ENCODE results near the gene BCL2L11. TPM values are rescaled to one million over a fixed set of nuclear protein-coding genes. Genes with fewer than 3 reads are reported as not detected.

Gene BCL2L11
- total and polyA plus RNA-seq, 9 of the 15 experiments (the other 6 are each of a cell fraction or from before 2014, with no cell fraction given) = 2.2 to 18.8 (median 5.0) TPM

DNA sequence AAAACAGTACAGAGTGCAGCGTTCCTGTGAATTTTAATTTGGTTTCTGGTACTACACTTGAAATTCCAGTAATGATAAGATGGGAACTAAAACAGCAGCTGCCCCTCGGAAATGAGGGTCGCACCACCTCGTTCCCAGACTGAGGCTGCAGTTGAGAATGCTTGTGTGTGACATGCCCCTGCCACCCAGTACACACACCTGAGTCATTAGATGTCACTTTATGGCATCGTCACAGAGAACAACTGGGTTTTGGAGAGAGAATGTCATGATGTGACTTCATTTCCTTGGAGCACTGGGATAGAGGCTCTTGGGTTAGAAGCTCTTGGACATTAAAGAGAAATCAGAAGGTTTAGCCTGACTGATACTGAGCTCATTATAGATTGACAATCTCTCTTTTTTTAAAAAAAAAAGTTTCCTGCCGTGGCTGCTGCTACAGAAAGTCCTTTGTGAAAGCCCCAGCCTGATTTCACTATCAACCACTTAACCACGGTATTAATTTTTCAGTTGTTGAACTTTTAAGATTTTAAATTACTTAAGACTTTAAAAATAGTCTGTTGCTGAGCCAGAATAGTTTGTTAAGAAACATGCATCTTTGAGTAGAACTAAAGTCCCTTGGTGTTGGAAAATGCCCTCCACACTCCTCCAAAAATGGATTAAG is 24.5 kb downstream of the BCL2L11 start:
- in situ Hi-C loops (cut with MboI) (no loop called here), intact Hi-C loops (cut with micrococcal nuclease) (no loop called here)
- H3K9me1 ChIP-seq (ENCODE audit: control insufficient read depth, insufficient read depth, low read length) = no peaks in the 10 kb centered on the region
- WGBS (ENCODE audit: insufficient coverage, low coverage, missing lambda C conversion rate) = 79% methylated on average over 7 of the region's 7 CpGs
- no peak overlapping the region for H2AFZ ChIP-seq (ENCODE audit: low read depth, low read length)
- H3K4me3 ChIP-seq = no peak overlapping the region
- FAIRE-seq (no peak), DNase-seq (ENCODE audit: extremely low read depth in 1 of 4, low spot score in 3 of 4) (no peak), ATAC-seq (no peak)
- no peaks in the 10 kb centered on the region for H3K27me3 ChIP-seq (ENCODE audit: control insufficient read depth in 2 of 2, insufficient read depth in 2 of 2, low read length in 2 of 2)
- no TSS peak for BruUV-seq (replicated peaks)
- POLR2A ChIA-PET = interaction anchor here (0.6 to 1.4 kb wide), 2 partner anchors 17 to 185 kb away, joined by 3 read pairs; no protein-coding TSS in a partner anchor
- H3K4me2 ChIP-seq (ENCODE audit: insufficient read depth, low read length) = no peak overlapping the region
- CTCF ChIA-PET (ENCODE audit: low intra/inter-chr PET ratio) = no interaction called here
- H3K9me3 ChIP-seq (replicated peaks; ENCODE audit: control insufficient read depth, insufficient read depth, low read depth, low read length) = no peaks in the 10 kb centered on the region
- no peak for TF ChIP-seq DDX20 (tag; IDR thresholded peaks at IDR 0.05; ENCODE audit: low read depth)
- TF ChIP-seq, protein P1, sequence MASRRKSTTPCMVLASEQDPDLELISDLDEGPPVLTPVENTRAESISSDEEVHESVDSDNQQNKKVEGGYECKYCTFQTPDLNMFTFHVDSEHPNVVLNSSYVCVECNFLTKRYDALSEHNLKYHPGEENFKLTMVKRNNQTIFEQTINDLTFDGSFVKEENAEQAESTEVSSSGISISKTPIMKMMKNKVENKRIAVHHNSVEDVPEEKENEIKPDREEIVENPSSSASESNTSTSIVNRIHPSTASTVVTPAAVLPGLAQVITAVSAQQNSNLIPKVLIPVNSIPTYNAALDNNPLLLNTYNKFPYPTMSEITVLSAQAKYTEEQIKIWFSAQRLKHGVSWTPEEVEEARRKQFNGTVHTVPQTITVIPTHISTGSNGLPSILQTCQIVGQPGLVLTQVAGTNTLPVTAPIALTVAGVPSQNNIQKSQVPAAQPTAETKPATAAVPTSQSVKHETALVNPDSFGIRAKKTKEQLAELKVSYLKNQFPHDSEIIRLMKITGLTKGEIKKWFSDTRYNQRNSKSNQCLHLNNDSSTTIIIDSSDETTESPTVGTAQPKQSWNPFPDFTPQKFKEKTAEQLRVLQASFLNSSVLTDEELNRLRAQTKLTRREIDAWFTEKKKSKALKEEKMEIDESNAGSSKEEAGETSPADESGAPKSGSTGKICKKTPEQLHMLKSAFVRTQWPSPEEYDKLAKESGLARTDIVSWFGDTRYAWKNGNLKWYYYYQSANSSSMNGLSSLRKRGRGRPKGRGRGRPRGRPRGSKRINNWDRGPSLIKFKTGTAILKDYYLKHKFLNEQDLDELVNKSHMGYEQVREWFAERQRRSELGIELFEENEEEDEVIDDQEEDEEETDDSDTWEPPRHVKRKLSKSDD (conservative IDR thresholded peaks at IDR 0.05; ENCODE audit: low read length) = no peak
- TF ChIP-seq ZKSCAN3 (CRISPR knock-in tag; IDR thresholded peaks at IDR 0.05) = no peak
- TF ChIP-seq, protein P2, sequence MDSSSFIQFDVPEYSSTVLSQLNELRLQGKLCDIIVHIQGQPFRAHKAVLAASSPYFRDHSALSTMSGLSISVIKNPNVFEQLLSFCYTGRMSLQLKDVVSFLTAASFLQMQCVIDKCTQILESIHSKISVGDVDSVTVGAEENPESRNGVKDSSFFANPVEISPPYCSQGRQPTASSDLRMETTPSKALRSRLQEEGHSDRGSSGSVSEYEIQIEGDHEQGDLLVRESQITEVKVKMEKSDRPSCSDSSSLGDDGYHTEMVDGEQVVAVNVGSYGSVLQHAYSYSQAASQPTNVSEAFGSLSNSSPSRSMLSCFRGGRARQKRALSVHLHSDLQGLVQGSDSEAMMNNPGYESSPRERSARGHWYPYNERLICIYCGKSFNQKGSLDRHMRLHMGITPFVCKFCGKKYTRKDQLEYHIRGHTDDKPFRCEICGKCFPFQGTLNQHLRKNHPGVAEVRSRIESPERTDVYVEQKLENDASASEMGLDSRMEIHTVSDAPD (CRISPR knock-in tag; IDR thresholded peaks at IDR 0.05) = no peak
- no peak for TF ChIP-seq ZNF282 (CRISPR knock-in tag; IDR thresholded peaks at IDR 0.05)
- H3K9ac ChIP-seq (ENCODE audit: insufficient read depth in 1 of 2, low read depth in 2 of 2, low read length in 2 of 2) = no peak overlapping the region
- no peak overlapping the region for H3K27ac ChIP-seq (ENCODE audit: extremely low read depth, low read depth, low read length)
- peaks cover 53% of the 10 kb centered on the region; the same call in 2 of the 3 replicates for H3K36me3 ChIP-seq (ENCODE audit: control insufficient read depth, insufficient read depth, low read length)
- peaks cover 26% of the 10 kb centered on the region; the same call in 2 of the 3 replicates for H3K79me2 ChIP-seq (ENCODE audit: control insufficient read depth, insufficient read depth, low read length)
- H4K20me1 ChIP-seq (replicated peaks; ENCODE audit: control insufficient read depth, insufficient read depth, low read length) = no peaks in the 10 kb centered on the region; the same call in 1 of the 2 replicates
- peaks cover 3 to 24% of the 10 kb centered on the region in 2 experiments; a peak in 4 of 5 replicates for H3K4me1 ChIP-seq (replicated peaks in 1 of 2; ENCODE audit: control insufficient read depth in 2 of 2, insufficient read depth in 2 of 2, low read length in 2 of 2)
